Heart right ventricle (tissue), 16 donors: ENCODE data around the gene SUCLA2. TPM values are rescaled to one million over a fixed set of nuclear protein-coding genes. Genes with fewer than 3 reads are reported as not detected.

Experiments used
- ATAC-seq, 8 donors: fragments of 200-7000 bp; cut with Tn5 transposase; one replicate each; pipeline ENCODE4 v1.9.1; 2020; ENCODE audit warnings: mild to moderate bottlenecking in 8 of 8, moderate library complexity in 8 of 8, moderate number of reproducible peaks in 1 of 8
- DNase-seq, 2 donors: peaks; one replicate each; pipeline ENCODE4 v3.0.0-alpha.2; 2020
- H3K27ac ChIP-seq, 10 donors: fragments of 200-600 bp; sonication (generic) in 2 of 10; one replicate each; pipeline versions ENCODE4 v1.5.0 to v1.8.0; 2020 to 2022; ENCODE audit warnings: mild to moderate bottlenecking in 3 of 10
- H3K27me3 ChIP-seq, 7 donors: fragments of 200-600 bp; one replicate each; pipeline ENCODE4 v1.8.0; 2021 to 2022; ENCODE audit warnings: mild to moderate bottlenecking in 2 of 7
- H3K36me3 ChIP-seq, 9 donors: fragments of 200-600 bp; sonication (generic) in 1 of 9; one replicate each; pipeline versions ENCODE4 v1.5.0 to v1.8.0; 2020 to 2022; ENCODE audit warnings: mild to moderate bottlenecking in 2 of 9
- H3K4me1 ChIP-seq, 9 donors: fragments of 200-600 bp; sonication (generic) in 1 of 9; one replicate each; pipeline versions ENCODE4 v1.5.0 to v1.8.0; 2020 to 2022; ENCODE audit warnings: mild to moderate bottlenecking in 4 of 9
- H3K4me3 ChIP-seq, 10 donors: fragments of 200-600 bp; sonication (generic) in 2 of 10; one replicate each; pipeline versions ENCODE4 v1.5.0 to v1.8.0; 2020 to 2022; ENCODE audit warnings: mild to moderate bottlenecking in 7 of 10, moderate library complexity in 2 of 10
- H3K9me3 ChIP-seq, 11 donors: fragments of 200-600 bp in 10 of 11; sonication (generic) in 2 of 11; one replicate each; pipeline versions ENCODE4 v1.5.0 to v1.8.0; 2013 to 2022; ENCODE audit warnings: mild to moderate bottlenecking in 2 of 11, control low read depth in 1 of 11, moderate library complexity in 1 of 11
- CTCF ChIP-seq, 9 donors: fragments of 200-600 bp; sonication (generic) in 2 of 9; IDR thresholded peaks; one replicate each; pipeline versions ENCODE4 v1.5.0 to v1.8.0; 2021 to 2022; ENCODE audit warnings: antibody characterized with exemption in 9 of 9, mild to moderate bottlenecking in 5 of 9, moderate library complexity in 1 of 9
- WGBS, 2 donors: extraction: QIAGEN DNeasy Blood & Tissue Kit; methylation state at CpG; one replicate each; pipeline ENCODE4 v1.1.7; 2013; ENCODE audit warnings: inconsistent platforms in 1 of 2; 5-methylcytosine and 5-hydroxymethylcytosine counted together
- intact Hi-C, 10 donors: fragments of 100-400 bp; cut with DNase I; formaldehyde crosslinking; loops; one replicate each; pipeline versions ENCODE4 v1.11.1 to v1.14.2; 2022
- polyA plus RNA-seq, 2 donors: library from polyadenylated mRNA; stranded (reverse); fragments of 200-250 nt; gene quantifications; one replicate each; pipeline ENCODE4 v1.2.3, GENCODE V29; 2013
- total RNA-seq, 10 donors: library from RNA; stranded (reverse); fragmentation: NEBNext Ultra II Directional in 3 of 10; extraction: Animal tissue kit (Norgen Biotek cat#: 25700) in 3 of 10; gene quantifications; one replicate each; pipeline versions ENCODE4 v1.2.1 to v1.2.4, GENCODE V29; 2021 to 2023
- donor health status: Arrhythmogenic right ventricular cardiomyopathy.
- donor health status: ischemic (EF 13 %, LVEDD 7.1; RV severe dilation, severe dysfunction).
- donor health status: healthy with polysubstance abuse.
- donor health status: DM: no; HTN: yes; CAD: no.
- donor health status: DM: no; HTN: no; CAD: no.
- donor health status: ischemic (EF 25% LVEDD 6.9; RV normal size, moderate dysfunction).
- donor health status: ischemic (EF 25% LVEDD 5.7; RV mildly dilated, moderate dysfunction).
- donor health status: healthy.
- donor health status: DM: yes; HTN: yes; CAD: no.
- donor health status: Ischemic cardiomyopathy.
- donor health status: ischemic (EF 35%, LVEDD 5.7; RV mildly dilated, moderate dysfunction).
- donor health status: nonischemic (EF 11% LVEDD 7.7; RV severe dilation, severe dysfunction).
- donor health status: DM: yes; HTN: yes; CAD: no.
- donor health status: PGD.
- donor health status: ischemic (EF 29% LVEDD 5.4; RV normal size, mild dysfunction).
- donor health status: nonischemic (EF 23%, LVEDD 6.1; RV moderate dilation, normal function).

Gene SUCLA2
- total and polyA plus RNA-seq, 12 donors = 21.2 to 172 (median 148) TPM

GRCh38 chr13:47990427-47990826 lies 10.6 kb downstream of the SUCLA2 start:
- 31 to 91% methylated on average over 1 of the region's 1 CpG for WGBS, 2 donors
- DNase-seq (no peak), ATAC-seq (no peak)
- TF ChIP-seq CTCF (IDR thresholded peaks at IDR 0.05) = no peak
- Histone ChIP-seq H3K4me1 (peaks cover 0 to 12% (median 4%) of the 10 kb centered on the region in 9 donors), H3K9me3 (no peaks in the 10 kb centered on the region), H3K4me3 (no peak overlapping the region), H3K36me3 (peaks cover 0 to 96% (median 19%) of the 10 kb centered on the region in 9 donors), H3K27ac (no peak overlapping the region), H3K27me3 (no peaks in the 10 kb centered on the region)
- intact Hi-C loops = no loop called here

- Histone ChIP-seq H3K4me3 (no peak overlapping the region), H3K27me3 (no peaks in the 10 kb centered on the region), H3K9me3 (peaks cover 0 to 11% (median 2%) of the 10 kb centered on the region in 11 donors), H3K36me3 (peaks cover 0 to 78% (median 14%) of the 10 kb centered on the region in 9 donors), H3K27ac (no peak overlapping the region), H3K4me1 (no peaks in the 10 kb centered on the region)
- WGBS, 2 donors = 96% methylated on average over 2 of the region's 2 CpGs
- no peak for TF ChIP-seq CTCF (IDR thresholded peaks at IDR 0.05)
- intact Hi-C loops = no loop called here
- DNase-seq (no peak), ATAC-seq (no peak)
These were observed 18.0 kb downstream of the SUCLA2 start for GRCh38 chr13:47983070-47983469.

- ATAC-seq = no peak
- H3K36me3 ChIP-seq = peaks cover 0 to 73% (median 20%) of the 10 kb centered on the region in 9 donors
- intact Hi-C loops = no loop called here
These were observed 24.7 kb downstream of the SUCLA2 start for GRCh38 chr13:47976325-47976724.

GRCh38 chr13:47964863-47965262 lies 36.2 kb downstream of the SUCLA2 start:
- H3K4me3 ChIP-seq = no peak overlapping the region
- TF ChIP-seq CTCF (IDR thresholded peaks at IDR 0.05) = no peak
- no peaks in the 10 kb centered on the region for H3K27me3 ChIP-seq
- H3K27ac ChIP-seq = no peak overlapping the region
- no peak for DNase-seq
- intact Hi-C loops = no loop called here
- H3K9me3 ChIP-seq = peaks cover 0 to 8% (median 0%) of the 10 kb centered on the region in 11 donors
- 98 to 99% methylated on average over 3 of the region's 3 CpGs for WGBS, 2 donors
- peaks cover 0 to 100% (median 46%) of the 10 kb centered on the region in 9 donors for H3K36me3 ChIP-seq
- no peak for ATAC-seq
- no peaks in the 10 kb centered on the region for H3K4me1 ChIP-seq

More at GRCh38 chr13:47976325-47976724, 24.7 kb downstream of the SUCLA2 start:
- no peak for TF ChIP-seq CTCF (IDR thresholded peaks at IDR 0.05)
- H3K4me3 ChIP-seq = no peak overlapping the region
- H3K27me3 ChIP-seq = no peaks in the 10 kb centered on the region
- no peak for DNase-seq
- 38 to 42% methylated on average over 1 of the region's 1 CpG for WGBS, 2 donors
- H3K4me1 ChIP-seq = peaks cover 0 to 8% (median 0%) of the 10 kb centered on the region in 9 donors
- no peak overlapping the region for H3K27ac ChIP-seq
- H3K9me3 ChIP-seq = peaks cover 0 to 22% (median 6%) of the 10 kb centered on the region in 11 donors
